Measurements from ENCODE around the gene CAMSAP2.
A peak's percentile ranks its signal among the peaks of the same experiment; 100 is the strongest.

Gene CAMSAP2

GRCh38 chr1:200883118-200883517 is 144.4 kb downstream of the CAMSAP2 start:
- no peak for DNase-seq (ENCODE audit: low read depth in 2 of 2)

GRCh38 chr1:200885623-200886402 is 147.1 kb downstream of the CAMSAP2 start:
- DNase-seq (ENCODE audit: low read depth in 2 of 2) = no peak

GRCh38 chr1:200886594-200886993 is 147.9 kb downstream of the CAMSAP2 start:
- no peak for DNase-seq (ENCODE audit: low read depth in 2 of 2)

- DNase-seq (ENCODE audit: low read depth in 2 of 2) = no peak
Measured at GRCh38 chr1:200887036-200887435, 148.3 kb downstream of the CAMSAP2 start.

GRCh38 chr1:200887772-200888348 is 149.2 kb downstream of the CAMSAP2 start:
- DNase-seq (ENCODE audit: low read depth in 2 of 2) = no peak

GRCh38 chr1:200888349-200888838 is 149.7 kb downstream of the CAMSAP2 start:
- DNase-seq (ENCODE audit: low read depth in 2 of 2) = peak in 1 of 2 donors; percentile 34

GRCh38 chr1:200889571-200889970 is 150.9 kb downstream of the CAMSAP2 start:
- no peak for DNase-seq (ENCODE audit: low read depth in 2 of 2)

- no peak for DNase-seq (ENCODE audit: low read depth in 2 of 2)
Measured at GRCh38 chr1:200890027-200890426, 151.3 kb downstream of the CAMSAP2 start.

GRCh38 chr1:200890818-200891773 is 152.4 kb downstream of the CAMSAP2 start:
- DNase-seq (ENCODE audit: low read depth in 2 of 2) = no peak

GRCh38 chr1:200891774-200892157 is 153.1 kb downstream of the CAMSAP2 start:
- no peak for DNase-seq (ENCODE audit: low read depth in 2 of 2)

- DNase-seq (ENCODE audit: low read depth in 2 of 2) = no peak
Measured at GRCh38 chr1:200892546-200892945, 153.9 kb downstream of the CAMSAP2 start.

GRCh38 chr1:200892958-200893357 is 154.3 kb downstream of the CAMSAP2 start:
- DNase-seq (ENCODE audit: low read depth in 2 of 2) = no peak

GRCh38 chr1:200893411-200893901 is 154.8 kb downstream of the CAMSAP2 start:
- DNase-seq (ENCODE audit: low read depth in 2 of 2) = no peak

- no peak for DNase-seq (ENCODE audit: low read depth in 2 of 2)
Measured at GRCh38 chr1:200894712-200895442, 156.2 kb downstream of the CAMSAP2 start, which contains the start of gene INAVA. Gene INAVA, plus strand, starts transcription at chr1:200894900. Its CDS starts 3,501 bp downstream, at chr1:200898401.

- DNase-seq (ENCODE audit: low read depth in 2 of 2) = no peak
Measured at GRCh38 chr1:200895443-200895789, 156.7 kb downstream of the CAMSAP2 start.

GRCh38 chr1:200895801-200896530 is 157.3 kb downstream of the CAMSAP2 start:
- no peak for DNase-seq (ENCODE audit: low read depth in 2 of 2)

GRCh38 chr1:200896531-200897196 is 158.0 kb downstream of the CAMSAP2 start:
- DNase-seq (ENCODE audit: low read depth in 2 of 2) = no peak

- DNase-seq (ENCODE audit: low read depth in 2 of 2) = no peak
Measured at GRCh38 chr1:200897259-200897658, 158.6 kb downstream of the CAMSAP2 start.

- DNase-seq (ENCODE audit: low read depth in 2 of 2) = no peak
Measured at GRCh38 chr1:200899015-200899386, 160.3 kb downstream of the CAMSAP2 start.

- no peak for DNase-seq (ENCODE audit: low read depth in 2 of 2)
Measured at GRCh38 chr1:200899451-200899915, 160.8 kb downstream of the CAMSAP2 start.
